WERI-Rb-1 (cell line): ENCODE data around the gene JPH3.

Experiments
- DNase-seq: peaks from one replicate; pipeline ENCODE4 v3.0.0-alpha.2; 2020
- H3K27ac ChIP-seq: fragments of 250-450 bp; sonication (Bioruptor Pico); 2 replicates; pipeline ENCODE4 v1.5.1; 2020; ENCODE audit warnings: mild to moderate bottlenecking, moderate library complexity
- H3K27me3 ChIP-seq: fragments of 250-450 bp; sonication (Bioruptor Pico); 2 replicates; pipeline ENCODE4 v1.5.1; 2021; ENCODE audit warnings: mild to moderate bottlenecking, low read depth, moderate library complexity; ENCODE audit not compliant: insufficient read depth, severe bottlenecking
- H3K36me3 ChIP-seq: fragments of 250-450 bp; sonication (Bioruptor Pico); 2 replicates; pipeline ENCODE4 v1.5.1; 2020; ENCODE audit warnings: mild to moderate bottlenecking, moderate library complexity
- H3K4me3 ChIP-seq: 2 replicates; pipeline ENCODE4 v1.5.1; 2011; ENCODE audit warnings: low read depth, mild to moderate bottlenecking, control low read depth, low read length
- H3K9me3 ChIP-seq: fragments of 250-450 bp; sonication (Bioruptor Pico); 2 replicates; pipeline ENCODE4 v1.5.1; 2021; ENCODE audit warnings: mild to moderate bottlenecking, moderate library complexity; ENCODE audit not compliant: severe bottlenecking
- CTCF ChIP-seq: IDR thresholded peaks from 2 replicates; pipeline ENCODE4 v1.5.1; 2011; ENCODE audit warnings: low read depth, mild to moderate bottlenecking, control low read depth, inconsistent platforms, low read length

JPH3 gene

GRCh38 chr16:87634411-87634810, 32.1 kb downstream of the JPH3 start:
- Histone ChIP-seq H3K27me3 (no peaks in the 10 kb centered on the region), H3K4me3 (no peak overlapping the region), H3K9me3 (no peaks in the 10 kb centered on the region), H3K36me3 (no peaks in the 10 kb centered on the region), H3K27ac (no peak overlapping the region)
- no peak for TF ChIP-seq CTCF
- DNase-seq: no peak

GRCh38 chr16:87635541-87636049, 33.3 kb downstream of the JPH3 start:
- no peaks in the 10 kb centered on the region for H3K9me3 ChIP-seq
- H3K36me3 ChIP-seq: no peaks in the 10 kb centered on the region
- H3K27ac ChIP-seq: no peak overlapping the region
- peak; percentile 84 for TF ChIP-seq CTCF
- peak; percentile 54 for DNase-seq
- H3K4me3 ChIP-seq: no peak overlapping the region
- no peaks in the 10 kb centered on the region for H3K27me3 ChIP-seq

DNA sequence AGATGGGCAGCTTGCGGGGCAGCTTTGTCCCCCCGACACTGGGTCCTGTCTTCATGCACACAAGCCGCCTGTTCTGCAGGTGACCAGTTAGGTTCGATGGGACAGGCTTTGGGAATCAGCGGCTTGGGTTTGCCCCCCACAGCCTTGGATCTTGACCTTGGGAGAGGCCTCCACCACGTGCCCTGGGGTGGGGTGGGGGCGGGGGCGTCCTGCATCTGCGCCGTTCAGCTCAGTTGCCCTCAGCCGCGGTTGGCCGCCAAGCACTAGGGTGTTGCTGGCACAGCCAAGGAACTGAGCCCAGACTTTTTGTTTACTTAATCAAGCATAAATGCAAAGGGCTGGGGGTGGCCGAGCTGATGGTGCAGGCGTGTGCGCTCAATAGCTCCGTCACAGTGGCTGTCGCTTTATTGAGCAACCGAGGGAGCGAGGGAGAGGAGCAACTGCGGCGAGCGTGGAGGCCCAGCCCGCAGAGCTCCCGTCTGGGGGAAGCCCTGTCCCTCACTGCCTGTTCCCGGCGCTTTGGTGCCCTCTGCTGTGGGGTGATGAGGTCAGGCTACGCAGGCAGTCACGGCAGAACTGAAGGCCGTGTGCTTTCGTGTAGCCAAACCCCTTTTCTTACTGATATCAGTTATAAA, 33.9 kb downstream of the JPH3 start:
- peak; percentile 71 for TF ChIP-seq CTCF
- Histone ChIP-seq H3K27ac (no peak overlapping the region), H3K27me3 (no peaks in the 10 kb centered on the region), H3K36me3 (no peaks in the 10 kb centered on the region), H3K9me3 (no peaks in the 10 kb centered on the region), H3K4me3 (no peak overlapping the region)
- DNase-seq: peak; percentile 68

GRCh38 chr16:87636741-87637140, 34.4 kb downstream of the JPH3 start:
- no peak overlapping the region for H3K27ac ChIP-seq

DNA sequence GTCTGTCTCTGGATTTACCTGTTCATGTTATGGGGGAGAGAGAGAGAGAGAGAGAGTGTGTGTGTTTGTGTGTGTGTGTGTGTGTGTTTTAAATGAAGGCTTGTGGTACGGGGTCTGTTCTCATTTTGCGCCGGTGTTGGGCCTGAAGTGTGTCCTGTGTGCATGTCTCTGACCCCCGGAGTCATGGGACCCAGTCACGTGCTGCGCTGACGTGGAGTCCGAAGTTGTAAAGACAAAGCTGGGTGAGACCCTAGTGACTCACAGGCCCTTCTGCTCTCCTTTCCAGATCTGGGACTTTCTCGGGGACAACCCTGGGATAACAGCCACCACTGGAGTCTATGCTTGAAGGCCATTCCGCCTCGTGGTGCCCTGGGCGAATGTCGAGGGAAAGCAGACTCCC, 35.0 kb downstream of the JPH3 start:
- DNase-seq: no peak
- Histone ChIP-seq H3K4me3 (no peak overlapping the region), H3K27me3 (no peaks in the 10 kb centered on the region), H3K9me3 (no peaks in the 10 kb centered on the region), H3K27ac (no peak overlapping the region), H3K36me3 (no peaks in the 10 kb centered on the region)
- TF ChIP-seq CTCF: no peak

More at GRCh38 chr16:87636741-87637140, 34.4 kb downstream of the JPH3 start:
- H3K4me3 ChIP-seq: no peak overlapping the region
- no peaks in the 10 kb centered on the region for H3K9me3 ChIP-seq
- no peak for DNase-seq
- no peaks in the 10 kb centered on the region for H3K27me3 ChIP-seq
- no peak for TF ChIP-seq CTCF
- no peaks in the 10 kb centered on the region for H3K36me3 ChIP-seq

GRCh38 chr16:87638736-87639135, 36.4 kb downstream of the JPH3 start:
- Histone ChIP-seq H3K27ac (no peak overlapping the region), H3K36me3 (no peaks in the 10 kb centered on the region), H3K9me3 (no peaks in the 10 kb centered on the region), H3K4me3 (no peak overlapping the region), H3K27me3 (no peaks in the 10 kb centered on the region)
- no peak for DNase-seq
- no peak for TF ChIP-seq CTCF
